Measurements from ENCODE around the gene PIGK.

DNA sequence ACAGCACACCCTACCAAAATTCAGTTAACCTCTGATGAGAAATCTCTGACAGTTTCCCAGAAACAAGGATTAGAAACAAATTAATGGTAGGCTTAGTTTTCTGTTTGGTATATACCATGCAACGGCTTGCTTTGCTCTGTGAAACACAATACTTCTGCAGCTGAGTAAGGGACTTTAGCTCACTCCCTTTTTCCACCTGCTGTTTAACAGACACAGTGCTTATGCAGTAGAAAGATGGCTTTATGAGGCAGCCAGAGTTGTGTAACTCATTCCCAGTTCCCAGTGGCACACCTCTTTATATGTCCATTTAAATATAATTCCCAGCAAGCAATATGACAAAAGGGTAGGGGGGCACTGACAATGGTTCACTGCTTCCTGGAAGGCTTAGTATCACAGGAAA is 124.0 kb downstream of the PIGK start:
- TF ChIP-seq CTCF (IDR thresholded peaks at IDR 0.05): no peak
- TF ChIP-seq POLR2A (IDR thresholded peaks at IDR 0.05): no peak
- TF ChIP-seq EP300 (IDR thresholded peaks at IDR 0.05): no peak
